HepG2 (cell line): ENCODE data around the gene ADARB1.

Experiments
- CEBPG ChIP-seq: IDR thresholded peaks from 2 replicates; pipeline ENCODE4 v1.6.1; 2016
- EED ChIP-seq: sonication (generic); formaldehyde crosslinking; IDR thresholded peaks from 2 replicates; pipeline ENCODE4 v1.5.0; 2020; ENCODE audit warnings: mild to moderate bottlenecking, missing genetic modification reagents
- KDM1A ChIP-seq: IDR thresholded peaks from 2 replicates; pipeline ENCODE4 v1.6.1; 2016; ENCODE audit warnings: missing compliant biosample characterization
- KLF16 ChIP-seq, 2 experiments: sonication (generic) in 1 of 2; formaldehyde crosslinking in 1 of 2; IDR thresholded peaks; 2 replicates each; pipeline versions ENCODE4 v1.6.1 to v1.8.0; 2016 to 2023; ENCODE audit warnings: missing genetic modification reagents in 2 of 2, missing compliant biosample characterization in 1 of 2
- MXD4 ChIP-seq: IDR thresholded peaks from 2 replicates; pipeline ENCODE4 v1.6.1; 2016; ENCODE audit warnings: mild to moderate bottlenecking, missing biosample characterization, missing genetic modification reagents
- THYN1 ChIP-seq: sonication (generic); formaldehyde crosslinking; IDR thresholded peaks from 2 replicates; pipeline ENCODE4 v1.8.1; 2023; ENCODE audit warnings: low read depth, mild to moderate bottlenecking, moderate library complexity, missing genetic modification reagents, borderline replicate concordance
- ZNF3 ChIP-seq: IDR thresholded peaks from 2 replicates; pipeline ENCODE4 v1.7.0; 2017; ENCODE audit warnings: inconsistent platforms
- ZNF563 ChIP-seq: sonication (generic); formaldehyde crosslinking; IDR thresholded peaks from 2 replicates; pipeline ENCODE4 v1.8.0; 2022; ENCODE audit warnings: mild to moderate bottlenecking, moderate library complexity, missing genetic modification reagents
- ZNF772 ChIP-seq: sonication (generic); formaldehyde crosslinking; IDR thresholded peaks from 2 replicates; pipeline ENCODE4 v1.5.0; 2020; ENCODE audit warnings: mild to moderate bottlenecking, missing genetic modification reagents
- ZNF891 ChIP-seq: sonication (generic); formaldehyde crosslinking; IDR thresholded peaks from 2 replicates; pipeline ENCODE4 v1.5.0; 2020; ENCODE audit warnings: mild to moderate bottlenecking, missing genetic modification reagents
- TF ChIP-seq, protein P1 (sequence below): sonication (generic); formaldehyde crosslinking; IDR thresholded peaks from 2 replicates; pipeline ENCODE4 v1.5.0; 2020; ENCODE audit warnings: mild to moderate bottlenecking, missing genetic modification reagents, moderate library complexity

DNA sequence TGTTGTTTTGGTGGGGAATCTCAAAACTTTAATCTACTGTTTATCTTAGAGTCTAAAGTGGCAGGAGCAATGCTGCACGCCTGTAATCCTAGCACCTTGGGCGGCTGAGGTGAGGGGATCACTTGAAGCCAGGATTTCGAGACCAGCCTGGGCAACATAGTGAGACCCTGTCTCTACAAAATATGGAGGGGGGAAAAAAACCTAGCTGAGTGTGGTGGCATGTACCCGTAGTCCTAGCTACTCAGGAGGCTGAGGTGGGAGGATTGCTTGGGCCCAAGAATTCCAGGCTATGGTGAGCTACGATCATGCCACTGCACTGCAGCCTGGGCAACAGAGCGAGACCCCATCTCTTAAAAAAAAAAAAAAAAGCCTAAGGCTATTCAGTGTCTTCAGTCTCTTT, 175.2 kb downstream of the ADARB1 start:
- TF ChIP-seq MXD4 (CRISPR knock-in tag) (no peak), ZNF772 (no peak), KDM1A (CRISPR knock-in tag) (no peak), ZNF563 (CRISPR knock-in tag) (no peak), ZNF3 (CRISPR knock-in tag) (no peak), ZNF891 (CRISPR knock-in tag) (no peak), CEBPG (CRISPR knock-in tag) (no peak), THYN1 (no peak), EED (no peak), KLF16 (CRISPR knock-in tag; IDR thresholded peaks at IDR 0.05) (no peak)
- TF ChIP-seq, protein P1, sequence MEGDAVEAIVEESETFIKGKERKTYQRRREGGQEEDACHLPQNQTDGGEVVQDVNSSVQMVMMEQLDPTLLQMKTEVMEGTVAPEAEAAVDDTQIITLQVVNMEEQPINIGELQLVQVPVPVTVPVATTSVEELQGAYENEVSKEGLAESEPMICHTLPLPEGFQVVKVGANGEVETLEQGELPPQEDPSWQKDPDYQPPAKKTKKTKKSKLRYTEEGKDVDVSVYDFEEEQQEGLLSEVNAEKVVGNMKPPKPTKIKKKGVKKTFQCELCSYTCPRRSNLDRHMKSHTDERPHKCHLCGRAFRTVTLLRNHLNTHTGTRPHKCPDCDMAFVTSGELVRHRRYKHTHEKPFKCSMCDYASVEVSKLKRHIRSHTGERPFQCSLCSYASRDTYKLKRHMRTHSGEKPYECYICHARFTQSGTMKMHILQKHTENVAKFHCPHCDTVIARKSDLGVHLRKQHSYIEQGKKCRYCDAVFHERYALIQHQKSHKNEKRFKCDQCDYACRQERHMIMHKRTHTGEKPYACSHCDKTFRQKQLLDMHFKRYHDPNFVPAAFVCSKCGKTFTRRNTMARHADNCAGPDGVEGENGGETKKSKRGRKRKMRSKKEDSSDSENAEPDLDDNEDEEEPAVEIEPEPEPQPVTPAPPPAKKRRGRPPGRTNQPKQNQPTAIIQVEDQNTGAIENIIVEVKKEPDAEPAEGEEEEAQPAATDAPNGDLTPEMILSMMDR: no peak
